Astrocyte of the spinal cord (primary cell): ENCODE data around the gene EHBP1.

ENCODE experiments used
- DNase-seq: peaks from one replicate; pipeline ENCODE4 v3.0.0; 2011; ENCODE audit warnings: low read depth, low spot score
- H3K4me3 ChIP-seq: 2 replicates; pipeline ENCODE4 v1.5.1; 2011; ENCODE audit warnings: low read depth, mild to moderate bottlenecking, low read length, moderate library complexity
- CTCF ChIP-seq: IDR thresholded peaks from 2 replicates; pipeline ENCODE4 v1.5.1; 2012; ENCODE audit warnings: low read depth, mild to moderate bottlenecking, low read length, inconsistent platforms
- in situ Hi-C: cut with HindIII; loops from 2 replicates; pipeline ENCODE4 v1.10.0; 2017; ENCODE audit warnings: low sequenced_read_pairs

The EHBP1 gene

DNA sequence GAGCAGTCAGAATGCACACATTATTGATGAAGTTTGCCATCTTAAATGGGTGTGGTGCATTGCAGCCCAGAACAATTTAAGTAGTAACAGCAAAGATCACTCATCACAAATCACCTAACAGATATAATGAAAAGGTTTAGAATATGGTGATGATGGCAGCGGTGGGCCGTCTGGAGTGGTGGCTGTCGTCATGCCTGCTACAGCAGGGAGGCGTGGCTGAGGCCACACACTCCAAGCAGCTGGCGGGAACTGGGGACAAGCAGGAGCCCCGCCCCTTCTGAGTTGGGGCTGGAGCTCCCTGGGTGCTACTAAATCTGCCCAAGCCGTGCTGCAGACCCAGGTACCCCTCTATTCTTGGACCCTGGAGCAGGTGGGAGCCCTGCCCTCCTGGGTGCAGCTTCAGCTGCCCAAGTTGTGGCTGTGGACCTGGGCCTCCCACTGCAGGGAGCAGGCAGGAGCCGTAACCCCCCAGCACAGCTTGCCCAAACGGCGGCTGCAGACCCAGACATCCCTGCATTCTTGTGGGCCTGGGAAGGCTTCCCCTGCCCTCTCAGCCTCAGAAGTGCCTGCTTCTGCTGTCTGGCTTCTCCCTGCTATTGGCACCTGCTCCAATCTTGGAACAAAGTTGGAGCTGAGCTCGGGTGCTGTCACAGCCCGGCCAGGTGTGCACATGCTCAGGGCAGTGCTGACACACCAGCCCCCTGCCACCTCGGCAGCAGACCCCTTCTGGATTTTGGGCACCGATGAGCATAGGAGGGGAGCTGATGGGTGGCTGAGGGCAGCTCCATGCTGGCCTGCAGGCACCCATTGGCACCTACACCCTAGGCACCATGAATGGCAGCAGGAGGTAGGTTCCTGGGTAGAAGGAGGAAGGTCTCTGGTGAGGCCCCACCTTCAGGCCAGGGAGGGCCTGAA lies 149.3 kb downstream of the EHBP1 start:
- TF ChIP-seq CTCF: no peak
- in situ Hi-C loops: no loop called here
- no peak for DNase-seq
- no peak overlapping the region for H3K4me3 ChIP-seq

DNA sequence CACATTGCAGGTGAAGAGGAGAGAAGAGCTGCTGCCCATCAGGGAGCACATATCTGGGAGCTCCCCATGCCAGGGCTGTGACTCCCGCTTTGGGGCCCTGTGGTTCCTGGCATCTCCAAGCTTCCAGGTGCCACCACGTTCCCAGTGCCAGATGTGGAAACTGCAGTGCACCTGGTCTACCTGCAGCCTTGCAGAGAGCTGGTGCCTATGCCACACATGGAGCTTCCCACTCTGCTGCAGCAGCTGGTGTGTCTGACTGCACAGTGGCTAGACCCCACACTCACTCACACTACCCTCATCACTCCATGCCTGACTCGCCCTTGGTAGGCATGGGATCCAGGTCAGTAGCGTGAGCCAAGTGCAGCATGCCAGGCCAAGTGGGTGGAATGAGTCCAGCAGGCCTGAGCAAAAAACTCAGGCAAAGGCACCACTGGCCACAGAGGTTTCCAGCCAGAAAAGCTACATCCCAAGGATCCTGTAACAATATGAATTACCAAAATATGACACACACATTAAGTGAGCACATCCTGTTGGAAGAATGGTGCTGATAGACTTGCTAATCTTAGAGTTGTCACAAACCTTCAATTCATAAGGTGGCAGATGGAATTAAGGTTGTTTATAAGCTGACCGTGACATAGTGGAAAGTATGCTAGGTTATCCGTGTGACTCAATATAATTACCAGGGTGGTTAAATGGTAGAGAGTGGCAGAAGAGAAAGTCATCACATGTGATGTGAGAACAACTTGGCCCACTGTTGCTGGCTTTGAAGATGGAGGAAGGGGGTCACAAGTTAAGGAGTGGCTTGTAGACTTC lies 150.9 kb downstream of the EHBP1 start:
- no peak overlapping the region for H3K4me3 ChIP-seq
- no peak for TF ChIP-seq CTCF
- DNase-seq: no peak
- in situ Hi-C loops: no loop called here

DNA sequence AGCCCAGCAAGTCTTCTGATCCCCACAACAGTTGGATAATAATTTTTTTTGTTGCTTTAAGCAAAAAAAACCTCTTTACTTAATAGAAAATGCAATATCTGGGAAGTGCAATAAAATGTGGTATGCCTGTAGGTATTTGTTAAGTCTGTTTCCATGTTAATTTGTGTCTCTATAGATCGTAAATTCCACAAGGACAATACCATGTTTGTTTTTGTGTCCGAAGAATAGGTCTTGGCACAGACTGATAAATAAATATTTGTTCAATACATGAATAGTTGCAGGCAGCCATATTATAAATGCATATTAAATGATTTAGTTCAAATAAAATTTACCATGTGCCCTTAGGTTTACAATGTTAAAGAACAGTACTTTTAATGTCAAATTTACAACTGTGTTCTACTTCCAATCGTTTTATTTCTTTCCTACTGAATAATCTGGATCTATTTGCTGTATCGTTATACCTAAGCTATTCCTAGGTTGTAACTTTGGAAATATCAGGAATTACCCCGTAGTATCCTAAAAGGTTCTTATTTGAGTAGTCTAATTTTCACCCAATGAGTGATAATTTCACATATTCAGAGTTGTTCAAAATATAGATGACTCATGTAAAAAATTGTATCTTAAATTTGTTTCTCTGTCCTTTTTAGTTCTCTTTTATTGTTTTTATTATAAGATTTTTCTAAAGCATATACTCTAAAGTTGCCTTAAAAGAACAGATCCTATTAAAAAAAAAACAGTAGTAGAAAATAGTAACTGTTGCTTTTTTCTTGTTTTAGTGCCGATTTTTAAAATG lies 151.8 kb downstream of the EHBP1 start:
- no peak for DNase-seq
- in situ Hi-C loops: no loop called here
- no peak for TF ChIP-seq CTCF
- H3K4me3 ChIP-seq: no peak overlapping the region

- no peak overlapping the region for H3K4me3 ChIP-seq
- no peak for DNase-seq
- no peak for TF ChIP-seq CTCF
- in situ Hi-C loops: no loop called here
Measured at GRCh38 chr2:62858231-62858832, 152.8 kb downstream of the EHBP1 start.

GRCh38 chr2:62868947-62869346 lies 163.4 kb downstream of the EHBP1 start:
- TF ChIP-seq CTCF: no peak
- in situ Hi-C loops: no loop called here
- DNase-seq: no peak
- no peak overlapping the region for H3K4me3 ChIP-seq

- TF ChIP-seq CTCF: no peak
- H3K4me3 ChIP-seq: no peak overlapping the region
- in situ Hi-C loops: no loop called here
- no peak for DNase-seq
Measured at GRCh38 chr2:62870966-62871365, 165.5 kb downstream of the EHBP1 start.
